ENCODE data around the gene COQ10B. TPM values are rescaled to one million over a fixed set of nuclear protein-coding genes. Genes with fewer than 3 reads are reported as not detected.
A peak's percentile ranks its signal among the peaks of the same experiment; 100 is the strongest.

The COQ10B gene
- total RNA-seq, 1 donor from 2014 or later, result 11.0 TPM

DNA sequence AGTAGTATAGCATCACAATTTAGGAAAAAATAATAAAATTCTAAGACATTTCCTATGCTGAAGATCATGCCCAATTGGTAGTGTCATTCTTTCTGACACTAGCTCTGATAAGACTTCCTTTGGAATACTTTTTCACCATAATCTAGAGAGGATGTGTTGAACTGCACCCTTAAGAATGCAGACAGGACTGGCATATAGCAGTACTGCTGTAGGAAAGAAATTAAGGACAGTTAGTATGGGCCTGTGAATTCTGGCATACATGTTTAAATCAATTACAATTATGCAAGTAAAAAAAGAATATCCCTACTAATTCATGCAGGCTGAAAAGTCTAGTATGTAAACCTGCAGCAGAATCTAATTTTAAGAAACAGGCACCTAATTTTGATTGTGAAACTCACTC lies 33.9 kb upstream of the COQ10B start:
- peaks cover 14% of the 10 kb centered on the region for H3K4me1 Mint-ChIP-seq (ENCODE audit: low read depth)
- TF ChIP-seq, protein P1, sequence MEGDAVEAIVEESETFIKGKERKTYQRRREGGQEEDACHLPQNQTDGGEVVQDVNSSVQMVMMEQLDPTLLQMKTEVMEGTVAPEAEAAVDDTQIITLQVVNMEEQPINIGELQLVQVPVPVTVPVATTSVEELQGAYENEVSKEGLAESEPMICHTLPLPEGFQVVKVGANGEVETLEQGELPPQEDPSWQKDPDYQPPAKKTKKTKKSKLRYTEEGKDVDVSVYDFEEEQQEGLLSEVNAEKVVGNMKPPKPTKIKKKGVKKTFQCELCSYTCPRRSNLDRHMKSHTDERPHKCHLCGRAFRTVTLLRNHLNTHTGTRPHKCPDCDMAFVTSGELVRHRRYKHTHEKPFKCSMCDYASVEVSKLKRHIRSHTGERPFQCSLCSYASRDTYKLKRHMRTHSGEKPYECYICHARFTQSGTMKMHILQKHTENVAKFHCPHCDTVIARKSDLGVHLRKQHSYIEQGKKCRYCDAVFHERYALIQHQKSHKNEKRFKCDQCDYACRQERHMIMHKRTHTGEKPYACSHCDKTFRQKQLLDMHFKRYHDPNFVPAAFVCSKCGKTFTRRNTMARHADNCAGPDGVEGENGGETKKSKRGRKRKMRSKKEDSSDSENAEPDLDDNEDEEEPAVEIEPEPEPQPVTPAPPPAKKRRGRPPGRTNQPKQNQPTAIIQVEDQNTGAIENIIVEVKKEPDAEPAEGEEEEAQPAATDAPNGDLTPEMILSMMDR (IDR thresholded peaks at IDR 0.05; ENCODE audit: unreplicated experiment), result no peak
- H3K4me3 Mint-ChIP-seq (ENCODE audit: low read depth), result no peak overlapping the region
- H3K27ac Mint-ChIP-seq, result no peak overlapping the region
- H3K9me3 Mint-ChIP-seq (ENCODE audit: low read depth), result no peaks in the 10 kb centered on the region
- peaks cover 26% of the 10 kb centered on the region for H3K36me3 Mint-ChIP-seq (ENCODE audit: insufficient read depth)
- no peak for DNase-seq (ENCODE audit: low spot score, unreplicated experiment)
- H3K27me3 Mint-ChIP-seq, result no peaks in the 10 kb centered on the region

DNA sequence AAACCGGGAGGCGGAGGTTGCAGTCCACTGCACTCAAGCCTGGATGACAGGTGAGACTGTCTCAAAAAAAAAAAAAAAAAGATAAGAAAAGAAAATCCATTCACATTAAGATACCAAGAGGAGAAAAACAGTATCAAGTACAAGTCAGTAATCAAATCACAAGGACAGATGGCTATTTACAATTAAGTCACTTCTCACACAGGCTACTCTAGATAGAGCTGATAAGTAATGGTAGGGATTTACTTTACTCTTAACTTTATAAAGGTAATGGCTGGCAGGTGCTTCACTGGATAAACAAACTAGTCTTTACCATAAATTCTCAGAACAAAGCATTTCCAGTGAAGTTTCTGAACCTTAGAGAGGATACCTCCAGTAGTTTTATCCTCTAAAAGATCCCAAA lies 30.0 kb upstream of the COQ10B start:
- Mint-ChIP-seq H3K4me3 (ENCODE audit: low read depth) (no peak overlapping the region), H3K36me3 (ENCODE audit: insufficient read depth) (peaks cover 11% of the 10 kb centered on the region), H3K27me3 (no peaks in the 10 kb centered on the region), H3K9me3 (ENCODE audit: low read depth) (no peaks in the 10 kb centered on the region), H3K27ac (peak overlapping the region; percentile 29), H3K4me1 (ENCODE audit: low read depth) (peaks cover 15% of the 10 kb centered on the region)
- DNase-seq (ENCODE audit: low spot score, unreplicated experiment), result no peak
- TF ChIP-seq, protein P1 (IDR thresholded peaks at IDR 0.05; ENCODE audit: unreplicated experiment), result no peak

DNA sequence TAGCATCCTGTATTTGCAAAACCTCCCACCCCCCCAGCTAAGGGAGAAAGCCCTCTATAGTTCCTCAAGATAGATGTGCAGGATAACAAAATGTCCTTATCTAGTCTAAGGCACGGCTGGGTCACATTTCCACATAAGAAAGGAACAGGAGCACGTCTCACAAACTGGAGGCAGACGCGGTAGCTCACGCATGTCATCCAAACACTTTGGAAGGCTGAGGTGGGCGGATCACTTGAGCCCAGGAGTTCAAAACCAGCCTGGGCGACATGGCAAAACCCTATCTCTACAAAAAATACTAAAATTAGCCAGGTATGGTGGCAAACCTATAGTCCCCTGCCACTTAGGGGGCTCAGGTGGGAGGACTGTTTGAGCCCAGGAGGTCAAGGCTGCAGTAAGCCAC lies 27.8 kb upstream of the COQ10B start:
- Mint-ChIP-seq H3K36me3 (ENCODE audit: insufficient read depth) (peaks cover 17% of the 10 kb centered on the region), H3K4me1 (ENCODE audit: low read depth) (peaks cover 20% of the 10 kb centered on the region), H3K27ac (peak overlapping the region; percentile 8), H3K4me3 (ENCODE audit: low read depth) (no peak overlapping the region), H3K9me3 (ENCODE audit: low read depth) (no peaks in the 10 kb centered on the region), H3K27me3 (no peaks in the 10 kb centered on the region)
- DNase-seq (ENCODE audit: low spot score, unreplicated experiment), result no peak
- TF ChIP-seq, protein P1 (IDR thresholded peaks at IDR 0.05; ENCODE audit: unreplicated experiment), result no peak

DNA sequence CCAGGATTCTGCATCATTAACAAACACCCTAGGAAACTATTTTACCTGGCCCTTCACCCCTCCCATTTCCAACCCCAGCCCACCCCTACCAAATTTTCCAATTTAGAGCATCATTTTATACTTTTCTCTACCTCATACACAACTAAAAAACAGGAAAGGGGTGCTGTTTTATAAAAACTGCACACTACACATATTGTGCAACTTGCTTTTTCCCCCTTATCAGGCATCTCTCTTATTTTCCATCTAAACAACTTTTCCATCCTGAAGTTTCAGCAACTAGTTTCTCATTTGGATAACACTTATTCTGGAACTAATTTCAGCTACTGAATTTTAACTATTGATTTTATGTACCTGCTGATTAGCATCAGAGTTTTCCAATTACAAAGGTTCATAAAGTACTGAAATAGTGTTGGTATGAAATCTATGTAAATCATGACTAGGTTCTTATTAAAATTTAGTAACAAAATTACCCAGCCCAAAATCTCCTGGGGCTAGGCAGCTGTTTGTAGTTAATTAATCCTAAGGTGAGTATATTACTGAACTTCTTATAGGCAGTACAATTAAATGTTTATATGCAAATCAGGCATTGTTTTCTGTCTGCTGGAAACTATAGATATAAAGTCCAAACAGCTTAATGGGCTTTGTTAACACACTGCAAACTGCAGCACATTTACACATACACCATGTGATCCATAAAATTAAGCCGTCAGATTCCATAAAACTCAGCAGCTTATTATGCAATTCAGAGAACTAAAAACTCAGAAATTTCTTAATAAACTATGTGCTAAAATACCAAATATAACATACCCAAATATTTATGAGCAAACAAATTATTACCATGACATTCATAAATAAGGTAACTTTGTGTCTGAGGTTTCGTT lies 26.4 kb upstream of the COQ10B start:
- Mint-ChIP-seq H3K4me1 (ENCODE audit: low read depth) (peaks cover 32% of the 10 kb centered on the region), H3K27ac (peak overlapping the region; percentile 68), H3K36me3 (ENCODE audit: insufficient read depth) (peaks cover 13% of the 10 kb centered on the region), H3K9me3 (ENCODE audit: low read depth) (no peaks in the 10 kb centered on the region), H3K27me3 (no peaks in the 10 kb centered on the region), H3K4me3 (ENCODE audit: low read depth) (no peak overlapping the region)
- no peak for DNase-seq (ENCODE audit: low spot score, unreplicated experiment)
- TF ChIP-seq, protein P1 (IDR thresholded peaks at IDR 0.05; ENCODE audit: unreplicated experiment), result no peak

DNA sequence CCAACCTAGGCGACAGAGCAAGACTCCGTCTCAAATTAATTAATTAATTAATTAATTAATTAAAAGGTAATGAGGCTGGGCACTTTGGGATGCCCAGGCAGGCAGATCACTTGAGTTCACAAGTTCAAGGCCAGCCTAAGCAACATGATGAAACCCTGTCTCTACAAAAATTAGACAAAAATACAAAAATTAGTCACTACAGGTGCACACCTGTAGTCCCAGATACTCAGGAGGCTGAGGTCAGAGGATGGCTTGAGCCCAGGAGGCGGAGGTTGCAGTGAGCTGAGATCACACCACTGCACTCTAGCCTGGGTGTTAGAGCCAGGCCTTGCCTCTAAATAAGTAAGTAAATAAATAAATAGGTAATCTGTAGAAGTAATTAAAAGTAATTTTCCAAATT lies 25.4 kb upstream of the COQ10B start:
- no peak for DNase-seq (ENCODE audit: low spot score, unreplicated experiment)
- Mint-ChIP-seq H3K27me3 (no peaks in the 10 kb centered on the region), H3K36me3 (ENCODE audit: insufficient read depth) (peaks cover 13% of the 10 kb centered on the region), H3K27ac (no peak overlapping the region), H3K4me3 (ENCODE audit: low read depth) (no peak overlapping the region), H3K9me3 (ENCODE audit: low read depth) (no peaks in the 10 kb centered on the region), H3K4me1 (ENCODE audit: low read depth) (peaks cover 39% of the 10 kb centered on the region)
- TF ChIP-seq, protein P1 (IDR thresholded peaks at IDR 0.05; ENCODE audit: unreplicated experiment), result no peak

Data from progenitor cell of endocrine pancreas (in vitro differentiated cells).